Mammary epithelial cell (primary cell): Measurements from ENCODE around the gene NDUFC2.

Source experiments
- CTCF ChIP-seq, 2 donors: IDR thresholded peaks in 1 of 2; conservative IDR thresholded peaks in 1 of 2; 2 replicates each; pipeline ENCODE4 v1.5.1; 2011 to 2012; ENCODE audit warnings: inconsistent platforms in 2 of 2, low read length in 2 of 2, mild to moderate bottlenecking in 2 of 2, control low read depth in 1 of 2, low read depth in 1 of 2; ENCODE audit not compliant: insufficient read depth in 1 of 2; ENCODE audit errors: extremely low read depth in 1 of 2
- EZH2 ChIP-seq: IDR thresholded peaks from 2 replicates; pipeline ENCODE4 v1.6.1; 2012; ENCODE audit warnings: low read length, inconsistent platforms, borderline replicate concordance

GRCh38 chr11:78034623-78035022, 45.0 kb downstream of the NDUFC2 start:
- no peak for TF ChIP-seq CTCF (conservative IDR thresholded peaks at IDR 0.05 in 1 of 2, IDR thresholded peaks at IDR 0.05 in 1 of 2; ENCODE audit: extremely low read depth in 1 of 2, insufficient read depth in 1 of 2, low read depth in 1 of 2, low read length in 2 of 2)
- TF ChIP-seq EZH2: no peak
